Keratinocyte (primary cell): Measurements from ENCODE around the gene RAB21.

Source experiments
- EZH2 ChIP-seq: IDR thresholded peaks from one replicate; pipeline ENCODE4 v1.6.1; 2012; ENCODE audit warnings: inconsistent platforms, mild to moderate bottlenecking, low read length, moderate library complexity
- TF ChIP-seq, protein P1 (sequence below), 3 experiments: IDR thresholded peaks in 1 of 3; conservative IDR thresholded peaks in 1 of 3; optimal IDR thresholded peaks in 1 of 3; 2 replicates in 2 of 3; 3 replicates in 1 of 3; pipeline versions ENCODE3 to v1.5.1; 2011; ENCODE audit warnings: low read length in 3 of 3, mild to moderate bottlenecking in 3 of 3, moderate library complexity in 2 of 3, control low read depth in 1 of 3, inconsistent platforms in 1 of 3; ENCODE audit not compliant: insufficient read depth in 2 of 3; ENCODE audit errors: extremely low read depth in 1 of 3

DNA sequence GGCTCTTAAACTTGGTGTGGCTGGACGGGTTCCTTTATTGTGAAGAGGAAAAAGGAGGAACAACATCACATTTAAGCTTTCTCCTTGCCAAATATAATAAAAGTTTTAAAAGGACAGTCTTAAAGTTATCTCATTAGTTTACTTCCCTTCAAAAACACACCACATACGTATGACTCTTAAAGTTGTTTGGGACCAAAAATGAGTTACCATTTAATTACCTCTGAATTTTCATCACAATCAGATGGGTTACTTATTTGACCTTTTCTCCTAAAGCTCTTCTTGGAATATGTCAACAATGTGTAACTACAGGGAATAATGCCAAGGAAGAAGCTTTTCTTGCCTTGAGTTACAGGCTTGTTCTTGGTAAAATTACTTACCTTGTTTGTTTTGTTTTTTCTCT is 16.4 kb downstream of the RAB21 start:
- TF ChIP-seq, protein P1, sequence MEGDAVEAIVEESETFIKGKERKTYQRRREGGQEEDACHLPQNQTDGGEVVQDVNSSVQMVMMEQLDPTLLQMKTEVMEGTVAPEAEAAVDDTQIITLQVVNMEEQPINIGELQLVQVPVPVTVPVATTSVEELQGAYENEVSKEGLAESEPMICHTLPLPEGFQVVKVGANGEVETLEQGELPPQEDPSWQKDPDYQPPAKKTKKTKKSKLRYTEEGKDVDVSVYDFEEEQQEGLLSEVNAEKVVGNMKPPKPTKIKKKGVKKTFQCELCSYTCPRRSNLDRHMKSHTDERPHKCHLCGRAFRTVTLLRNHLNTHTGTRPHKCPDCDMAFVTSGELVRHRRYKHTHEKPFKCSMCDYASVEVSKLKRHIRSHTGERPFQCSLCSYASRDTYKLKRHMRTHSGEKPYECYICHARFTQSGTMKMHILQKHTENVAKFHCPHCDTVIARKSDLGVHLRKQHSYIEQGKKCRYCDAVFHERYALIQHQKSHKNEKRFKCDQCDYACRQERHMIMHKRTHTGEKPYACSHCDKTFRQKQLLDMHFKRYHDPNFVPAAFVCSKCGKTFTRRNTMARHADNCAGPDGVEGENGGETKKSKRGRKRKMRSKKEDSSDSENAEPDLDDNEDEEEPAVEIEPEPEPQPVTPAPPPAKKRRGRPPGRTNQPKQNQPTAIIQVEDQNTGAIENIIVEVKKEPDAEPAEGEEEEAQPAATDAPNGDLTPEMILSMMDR (optimal IDR thresholded peaks at IDR 0.05 in 1 of 3, IDR thresholded peaks at IDR 0.05 in 1 of 3, conservative IDR thresholded peaks at IDR 0.05 in 1 of 3; ENCODE audit: extremely low read depth in 1 of 3, insufficient read depth in 2 of 3, low read length in 3 of 3) = no peak
- TF ChIP-seq EZH2 = no peak
